ENCODE results near the gene TIMP2.
"Not testable (repeated sequence)": the region's sequence is repeated elsewhere in the genome, so short reads cannot be mapped to it uniquely, and the experiment has no call there.

Gene TIMP2

GRCh38 chr17:78875363-78876093 is 49.7 kb downstream of the TIMP2 start:
- H3K27me3 ChIP-seq, result no peaks in the 10 kb centered on the region
- peak overlapping the region; percentile 62 to 97 (median 82) for H3K4me2 ChIP-seq
- peaks cover 35 to 77% (median 43%) of the 10 kb centered on the region in 11 experiments for H3K36me3 ChIP-seq
- H3K4me3 ChIP-seq, result 0 out of 20 replicates have a peak overlapping the region, but pooled peaks of 1 of the 10 experiments have one; percentile 14
- H3K27ac ChIP-seq, result peak overlapping the region in 10 of 11 experiments; percentile 3 to 62 (median 49); a peak in 17 of 22 replicates
- peaks cover 69 to 80% (median 76%) of the 10 kb centered on the region in 10 experiments for H3K4me1 ChIP-seq
- H3K9ac ChIP-seq, result peak overlapping the region; percentile 1 to 58 (median 35); a peak in 15 of 22 replicates
- H3K9me3 ChIP-seq (replicated peaks in 1 of 11), result 0 out of 22 replicates have a peak, but pooled peaks cover 0 to 9% (median 0%) of the 10 kb centered on the region in 11 experiments
- peaks cover 3 to 92% (median 26%) of the 10 kb centered on the region in 11 experiments; a peak in 18 of 22 replicates for H4K20me1 ChIP-seq
- no peak for TF ChIP-seq Cebpa-rat (IDR thresholded peaks at IDR 0.05)

- TF ChIP-seq Cebpa-rat (IDR thresholded peaks at IDR 0.05), result no peak
- 0 out of 22 replicates have a peak, but pooled peaks cover 0 to 9% (median 0%) of the 10 kb centered on the region in 11 experiments for H3K9me3 ChIP-seq (replicated peaks in 1 of 11)
- peaks cover 51 to 80% (median 61%) of the 10 kb centered on the region in 11 experiments for H3K36me3 ChIP-seq
- H3K4me2 ChIP-seq, result peak overlapping the region; percentile 62 to 97 (median 82)
- peak overlapping the region in 5 of 11 experiments; percentile 3 to 57 (median 31); a peak in 5 of 22 replicates for H3K27ac ChIP-seq
- H3K27me3 ChIP-seq, result no peaks in the 10 kb centered on the region
- peaks cover 54 to 64% (median 58%) of the 10 kb centered on the region in 10 experiments for H3K4me1 ChIP-seq
- H3K4me3 ChIP-seq, result no peak overlapping the region
- peaks cover 3 to 90% (median 21%) of the 10 kb centered on the region in 11 experiments; a peak in 17 of 22 replicates for H4K20me1 ChIP-seq
- H3K9ac ChIP-seq, result peak overlapping the region in 4 of 11 experiments; percentile 10 to 51 (median 34); a peak in 3 of 22 replicates
Measured at GRCh38 chr17:78873519-78874340, 51.5 kb downstream of the TIMP2 start.

- no peak overlapping the region for H3K4me3 ChIP-seq
- no peak for TF ChIP-seq Cebpa-rat (IDR thresholded peaks at IDR 0.05)
- H3K27ac ChIP-seq, result no peak overlapping the region
- H3K9ac ChIP-seq, result no peak overlapping the region
- peak overlapping the region in 1 of 11 experiments; percentile 7; a peak in 1 of 22 replicates for H3K4me2 ChIP-seq
- H3K4me1 ChIP-seq, result peaks cover 42 to 66% (median 48%) of the 10 kb centered on the region in 10 experiments
- peaks cover 61 to 80% (median 67%) of the 10 kb centered on the region in 11 experiments for H3K36me3 ChIP-seq
- 0 out of 22 replicates have a peak, but pooled peaks cover 0 to 8% (median 0%) of the 10 kb centered on the region in 11 experiments for H3K9me3 ChIP-seq (replicated peaks in 1 of 11)
- H4K20me1 ChIP-seq, result peaks cover 3 to 88% (median 21%) of the 10 kb centered on the region in 11 experiments; a peak in 16 of 22 replicates
- no peaks in the 10 kb centered on the region for H3K27me3 ChIP-seq
Measured at GRCh38 chr17:78872486-78872885, 52.7 kb downstream of the TIMP2 start.

- Histone ChIP-seq H3K9me3 (replicated peaks in 1 of 11) (no peaks in the 10 kb centered on the region), H3K27ac (no peak overlapping the region), H3K4me3 (no peak overlapping the region), H3K27me3 (no peaks in the 10 kb centered on the region), H3K4me2 (no peak overlapping the region), H3K4me1 (peaks cover 31 to 67% (median 43%) of the 10 kb centered on the region in 10 experiments), H4K20me1 (peaks cover 0 to 84% (median 21%) of the 10 kb centered on the region in 11 experiments; a peak in 16 of 22 replicates), H3K36me3 (peaks cover 66 to 83% (median 72%) of the 10 kb centered on the region in 11 experiments), H3K9ac (no peak overlapping the region)
- no peak for TF ChIP-seq Cebpa-rat (IDR thresholded peaks at IDR 0.05)
Measured at GRCh38 chr17:78870621-78871020, 54.6 kb downstream of the TIMP2 start.

DNA sequence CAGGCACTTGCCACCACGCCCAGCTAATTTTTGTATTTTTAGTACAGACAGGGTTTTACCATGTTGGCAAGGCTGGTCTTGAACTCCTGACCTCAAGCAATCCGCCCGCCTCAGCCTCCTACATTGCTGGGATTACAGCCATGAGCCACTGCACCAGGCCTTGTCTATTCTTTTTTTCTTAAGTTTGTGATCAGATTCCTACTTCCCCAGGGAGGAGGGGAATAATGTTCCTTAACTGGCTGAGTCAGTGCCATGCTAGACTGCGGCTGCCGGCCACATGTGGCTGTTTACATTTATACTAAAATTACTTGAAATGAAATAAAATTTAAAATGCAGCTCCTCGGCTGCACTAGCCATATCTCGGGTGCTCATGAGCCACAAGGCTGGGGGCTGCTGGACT is 56.8 kb downstream of the TIMP2 start:
- H3K27me3 ChIP-seq, result no peaks in the 10 kb centered on the region
- H3K4me1 ChIP-seq, result peaks cover 17 to 62% (median 32%) of the 10 kb centered on the region in 10 experiments
- peaks cover 69 to 90% (median 80%) of the 10 kb centered on the region in 11 experiments for H3K36me3 ChIP-seq
- H3K4me2 ChIP-seq, result peak overlapping the region in 2 of 11 experiments; percentile 21 to 26; a peak in 2 of 22 replicates
- TF ChIP-seq Cebpa-rat (IDR thresholded peaks at IDR 0.05), result no peak
- H4K20me1 ChIP-seq, result peaks cover 0 to 75% (median 5%) of the 10 kb centered on the region in 11 experiments; a peak in 9 of 22 replicates
- H3K4me3 ChIP-seq, result no peak overlapping the region
- H3K27ac ChIP-seq, result no peak overlapping the region
- no peaks in the 10 kb centered on the region for H3K9me3 ChIP-seq (replicated peaks in 1 of 11)
- no peak overlapping the region for H3K9ac ChIP-seq

GRCh38 chr17:78867046-78867445 is 58.1 kb downstream of the TIMP2 start:
- not testable (repeated sequence) for H3K9me3 ChIP-seq (replicated peaks in 1 of 11); H3K9ac ChIP-seq; H3K27ac ChIP-seq; H3K27me3 ChIP-seq; H3K4me3 ChIP-seq
- peaks cover 13 to 65% (median 28%) of the 10 kb centered on the region in 10 experiments; a peak in 17 of 20 replicates for H3K4me1 ChIP-seq
- H4K20me1 ChIP-seq, result peaks cover 0 to 77% (median 5%) of the 10 kb centered on the region in 11 experiments; a peak in 8 of 22 replicates
- H3K4me2 ChIP-seq, result peak overlapping the region in 2 of 11 experiments; percentile 23 to 42; a peak in 1 of 22 replicates
- H3K36me3 ChIP-seq, result peaks cover 70 to 90% (median 80%) of the 10 kb centered on the region in 11 experiments

DNA sequence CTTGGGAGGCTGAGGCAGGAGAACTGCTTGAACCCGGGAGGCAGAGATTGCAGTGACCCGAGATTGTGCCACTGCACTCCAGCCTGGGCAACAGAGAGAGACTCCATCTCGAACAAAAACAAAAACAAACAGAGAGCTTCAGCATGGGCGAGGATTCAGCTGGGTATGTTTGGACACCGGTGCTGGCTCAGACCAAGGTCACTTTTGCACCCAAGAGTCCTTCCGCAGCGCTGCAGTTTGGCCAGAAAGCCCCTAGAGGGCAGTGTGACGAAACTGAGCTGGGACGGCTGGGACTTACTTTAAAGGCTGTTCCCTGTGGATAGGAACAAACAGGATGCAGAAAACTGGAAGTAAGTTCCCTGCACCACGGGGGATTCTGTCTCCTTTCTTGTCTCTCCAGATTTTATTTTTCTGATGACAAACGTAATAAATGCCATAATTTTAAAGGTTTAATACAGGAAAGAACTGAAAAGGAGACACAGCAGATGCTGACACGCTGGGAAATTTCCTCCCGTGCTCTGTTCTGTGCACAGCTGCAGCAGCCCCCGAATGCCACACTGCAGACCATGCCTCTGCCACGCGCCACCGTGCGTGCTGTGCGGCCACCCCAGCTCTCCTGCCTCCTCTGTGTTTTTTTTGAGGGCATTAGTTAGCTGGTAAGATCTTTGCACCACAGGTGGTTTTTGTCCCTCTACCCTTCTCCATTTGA is 59.4 kb downstream of the TIMP2 start:
- Histone ChIP-seq H3K4me2 (peak overlapping the region in 10 of 11 experiments; percentile 10 to 79 (median 38); a peak in 15 of 22 replicates), H3K9me3 (replicated peaks in 1 of 11) (no peaks in the 10 kb centered on the region), H3K9ac (no peak overlapping the region), H3K27ac (no peak overlapping the region), H3K4me3 (no peak overlapping the region), H3K36me3 (peaks cover 63 to 90% (median 76%) of the 10 kb centered on the region in 11 experiments), H3K4me1 (peaks cover 13 to 76% (median 29%) of the 10 kb centered on the region in 10 experiments; a peak in 17 of 20 replicates), H4K20me1 (peaks cover 0 to 80% (median 5%) of the 10 kb centered on the region in 11 experiments; a peak in 8 of 22 replicates), H3K27me3 (no peaks in the 10 kb centered on the region)
- no peak for TF ChIP-seq Cebpa-rat (IDR thresholded peaks at IDR 0.05)

DNA sequence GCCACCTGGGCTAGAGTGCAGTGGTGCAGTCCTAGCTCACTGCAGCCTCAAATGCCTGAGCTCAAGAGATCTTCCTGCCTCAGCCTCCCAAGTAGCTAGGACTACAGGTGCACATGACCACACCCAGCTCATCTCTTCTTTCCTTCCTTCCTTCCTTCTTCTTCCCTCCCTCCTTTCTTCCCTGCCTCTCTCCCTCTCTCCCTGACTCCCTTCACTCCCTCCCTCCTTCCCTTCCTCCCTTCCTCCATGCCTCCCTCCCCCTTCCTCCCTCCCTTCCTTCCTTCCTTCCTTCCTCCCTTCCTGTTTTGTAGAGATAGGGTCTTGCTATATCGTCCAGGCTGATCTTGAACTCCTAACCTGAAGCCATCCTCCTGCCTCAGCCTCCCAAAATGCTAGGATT is 61.1 kb downstream of the TIMP2 start:
- no peak overlapping the region for H3K27ac ChIP-seq
- peaks cover 51 to 86% (median 70%) of the 10 kb centered on the region in 11 experiments for H3K36me3 ChIP-seq
- H3K27me3 ChIP-seq, result no peaks in the 10 kb centered on the region
- TF ChIP-seq Cebpa-rat (IDR thresholded peaks at IDR 0.05), result no peak
- peaks cover 0 to 76% (median 5%) of the 10 kb centered on the region in 11 experiments; a peak in 8 of 22 replicates for H4K20me1 ChIP-seq
- no peak overlapping the region for H3K4me3 ChIP-seq
- H3K4me2 ChIP-seq, result no peak overlapping the region; a peak in 1 of 22 replicates
- no peaks in the 10 kb centered on the region for H3K9me3 ChIP-seq (replicated peaks in 1 of 11)
- peaks cover 13 to 76% (median 29%) of the 10 kb centered on the region in 10 experiments; a peak in 17 of 20 replicates for H3K4me1 ChIP-seq
- H3K9ac ChIP-seq, result no peak overlapping the region

All from BLaER1 treated with 17β-estradiol and CSF1 and Interleukin-3, amounts not matched to agents 10 nM and 100 nM (cell line).